Upper lobe of left lung (tissue), 6 donors: ENCODE results near the gene TJP3. TPM values are rescaled to one million over a fixed set of nuclear protein-coding genes. Genes with fewer than 3 reads are reported as not detected.

Experiments
- ATAC-seq, 2 donors: fragments of 200-7000 bp; cut with Tn5 transposase; one replicate each; pipeline ENCODE4 v1.9.1; 2022; ENCODE audit warnings: mild to moderate bottlenecking in 2 of 2, moderate library complexity in 2 of 2; ENCODE audit not compliant: low FRiP score in 2 of 2
- DNase-seq, 2 donors: peaks; one replicate each; pipeline ENCODE4 v3.0.0-alpha.2; 2019 to 2020
- H3K27ac ChIP-seq, 4 donors: fragments of 200-600 bp; sonication (generic); one replicate each; pipeline ENCODE4 v1.5.1; 2016 to 2019
- H3K27me3 ChIP-seq, 4 donors: fragments of 200-600 bp; sonication (generic); one replicate each; pipeline ENCODE4 v1.5.1; 2017 to 2019
- H3K36me3 ChIP-seq, 4 donors: fragments of 200-600 bp; sonication (generic); one replicate each; pipeline ENCODE4 v1.5.1; 2016 to 2019
- H3K4me1 ChIP-seq, 4 donors: fragments of 200-600 bp; sonication (generic); one replicate each; pipeline ENCODE4 v1.5.1; 2018 to 2019
- H3K4me3 ChIP-seq, 4 donors: fragments of 200-600 bp; sonication (generic); one replicate each; pipeline ENCODE4 v1.5.1; 2017 to 2019; ENCODE audit warnings: mild to moderate bottlenecking in 2 of 4, moderate library complexity in 1 of 4
- H3K9me3 ChIP-seq, 4 donors: fragments of 200-600 bp; sonication (generic); one replicate each; pipeline ENCODE4 v1.5.1; 2018 to 2019
- EP300 ChIP-seq, 4 donors: sonication (generic); formaldehyde crosslinking; IDR thresholded peaks; one replicate each; pipeline ENCODE4 v1.5.1; 2017; ENCODE audit warnings: antibody characterized with exemption in 4 of 4, control low read depth in 2 of 4
- POLR2A ChIP-seq, 4 donors: fragments of 450-650 bp; IDR thresholded peaks; one replicate each; pipeline ENCODE4 v1.5.1; 2016 to 2017; ENCODE audit warnings: antibody characterized with exemption in 4 of 4, mild to moderate bottlenecking in 2 of 4
- POLR2AphosphoS5 ChIP-seq, 2 donors: sonication (generic); formaldehyde crosslinking; IDR thresholded peaks; one replicate each; pipeline ENCODE4 v1.5.1; 2017; ENCODE audit warnings: antibody characterized with exemption in 2 of 2
- WGBS, 2 donors: methylation state at CpG; one replicate each; pipeline ENCODE4 v1.1.5; 2017 to 2018; 5-methylcytosine and 5-hydroxymethylcytosine counted together
- total RNA-seq, 6 donors: library from RNA; depleted of rRNA in 4 of 6; stranded (reverse); fragments of >200 nt in 4 of 6; gene quantifications; one replicate each; pipeline versions ENCODE4 v1.1.0 to v1.2.1, GENCODE V29; 2016 to 2021
- TF ChIP-seq, protein P1 (sequence below), 6 experiments: fragments of 450-650 bp in 4 of 6; fragments of 200-600 bp in 2 of 6; sonication (generic) in 2 of 6; IDR thresholded peaks; one replicate each; pipeline ENCODE4 v1.5.1; 2016 to 2019; ENCODE audit warnings: antibody characterized with exemption in 6 of 6
- donor health status: DM: no; HTN: no; CAD: no; lungs with moderate emphysema.
- donor health status: DM: no; HTN: yes; CAD: no; lungs with severe emphysema.

The TJP3 gene
- total RNA-seq, 6 donors from 2014 or later: 27.2 to 94.3 (median 55.5) TPM

DNA sequence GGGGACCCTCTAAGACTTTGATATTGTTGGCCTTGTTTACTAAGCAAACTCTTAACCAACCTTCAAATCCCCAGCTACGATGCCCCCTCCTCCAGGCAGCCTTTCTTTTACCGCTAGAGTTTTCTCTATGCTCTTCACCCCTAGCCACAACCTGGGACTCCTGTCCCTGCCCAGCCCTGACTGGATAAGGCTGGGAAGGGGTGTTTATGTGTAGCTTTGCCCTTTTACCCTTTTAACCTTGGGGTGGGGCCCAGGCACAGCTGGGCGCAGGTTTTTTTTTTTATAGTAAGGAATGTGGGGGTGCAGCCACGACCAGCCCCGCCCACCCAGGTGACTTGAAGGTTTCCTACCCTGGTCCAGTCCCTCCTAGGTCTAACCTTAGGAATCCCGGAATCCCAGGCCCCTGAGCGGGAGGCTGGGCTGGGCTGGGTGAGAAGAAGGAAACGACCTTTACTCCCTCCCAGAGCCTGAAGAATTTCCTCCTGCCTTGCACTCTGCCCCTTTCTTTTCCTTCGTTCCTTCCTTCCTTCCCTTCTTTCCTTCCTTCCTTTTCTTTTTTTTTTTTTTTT is 12.2 kb downstream of the TJP3 start:
- peaks cover 3 to 20% (median 12%) of the 10 kb centered on the region in 4 donors for H3K27me3 ChIP-seq

DNA sequence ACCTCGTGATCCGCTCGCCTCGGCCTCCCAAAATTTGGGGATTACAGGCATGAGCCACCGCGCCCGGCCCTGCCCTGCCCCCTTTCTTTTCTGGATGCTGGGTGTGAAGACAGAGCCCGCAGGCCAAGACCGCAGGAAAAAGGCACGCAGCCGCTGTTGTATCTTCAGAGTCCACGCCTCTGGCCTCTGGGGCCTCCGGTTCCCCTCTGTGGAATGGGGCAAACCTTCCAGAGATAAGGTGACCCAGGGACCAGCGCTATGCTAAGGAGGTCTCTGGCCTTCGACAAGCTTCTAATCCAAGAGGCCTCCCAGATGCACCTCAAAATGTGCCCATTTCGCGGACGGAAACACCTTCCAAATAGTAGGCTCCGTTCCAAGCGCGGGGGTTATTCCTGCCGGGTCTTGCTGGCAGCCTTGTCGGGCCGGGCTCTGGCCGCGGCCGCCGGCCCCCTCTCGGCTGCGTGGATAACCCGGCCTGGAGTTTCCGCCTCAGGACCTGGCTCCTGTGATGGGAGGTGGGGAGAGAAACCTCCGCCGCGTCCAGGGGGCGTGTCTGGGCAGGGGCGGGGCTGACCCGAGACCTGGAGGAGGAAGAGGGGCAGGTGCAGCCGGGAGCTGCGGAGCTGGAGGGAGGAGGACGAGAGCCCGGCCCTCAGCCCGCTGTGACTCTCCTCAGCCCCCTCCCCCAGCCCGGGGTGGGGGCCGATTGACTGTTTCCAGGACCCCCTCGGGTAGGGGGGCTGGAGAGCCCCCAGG is 13.1 kb downstream of the TJP3 start:
- Histone ChIP-seq H3K27ac (no peak overlapping the region), H3K4me1 (peaks cover 16 to 31% (median 25%) of the 10 kb centered on the region in 4 donors), H3K9me3 (no peaks in the 10 kb centered on the region), H3K27me3 (peaks cover 3 to 20% (median 12%) of the 10 kb centered on the region in 4 donors), H3K36me3 (no peaks in the 10 kb centered on the region), H3K4me3 (peak overlapping the region in 3 of 4 donors; percentile 35 to 45 (median 39))
- WGBS, 2 donors: 22 to 69% methylated on average over 9 to 35 of the region's 46 CpGs
- TF ChIP-seq POLR2AphosphoS5 (IDR thresholded peaks at IDR 0.05): peak; percentile 12 to 66
- TF ChIP-seq, protein P1, sequence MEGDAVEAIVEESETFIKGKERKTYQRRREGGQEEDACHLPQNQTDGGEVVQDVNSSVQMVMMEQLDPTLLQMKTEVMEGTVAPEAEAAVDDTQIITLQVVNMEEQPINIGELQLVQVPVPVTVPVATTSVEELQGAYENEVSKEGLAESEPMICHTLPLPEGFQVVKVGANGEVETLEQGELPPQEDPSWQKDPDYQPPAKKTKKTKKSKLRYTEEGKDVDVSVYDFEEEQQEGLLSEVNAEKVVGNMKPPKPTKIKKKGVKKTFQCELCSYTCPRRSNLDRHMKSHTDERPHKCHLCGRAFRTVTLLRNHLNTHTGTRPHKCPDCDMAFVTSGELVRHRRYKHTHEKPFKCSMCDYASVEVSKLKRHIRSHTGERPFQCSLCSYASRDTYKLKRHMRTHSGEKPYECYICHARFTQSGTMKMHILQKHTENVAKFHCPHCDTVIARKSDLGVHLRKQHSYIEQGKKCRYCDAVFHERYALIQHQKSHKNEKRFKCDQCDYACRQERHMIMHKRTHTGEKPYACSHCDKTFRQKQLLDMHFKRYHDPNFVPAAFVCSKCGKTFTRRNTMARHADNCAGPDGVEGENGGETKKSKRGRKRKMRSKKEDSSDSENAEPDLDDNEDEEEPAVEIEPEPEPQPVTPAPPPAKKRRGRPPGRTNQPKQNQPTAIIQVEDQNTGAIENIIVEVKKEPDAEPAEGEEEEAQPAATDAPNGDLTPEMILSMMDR (IDR thresholded peaks at IDR 0.05): peak in 2 of 6 experiments; percentile 6 to 39
- TF ChIP-seq POLR2A (IDR thresholded peaks at IDR 0.05): peak in 2 of 4 donors; percentile 52 to 54
- TF ChIP-seq EP300 (IDR thresholded peaks at IDR 0.05): peak in 1 of 4 donors; percentile 11
- DNase-seq (peak; percentile 89 to 96), ATAC-seq (peak; percentile 91 to 92)

More for the DNA sequence above, 12.2 kb downstream of the TJP3 start:
- Histone ChIP-seq H3K4me1 (peaks cover 16 to 31% (median 24%) of the 10 kb centered on the region in 4 donors), H3K4me3 (no peak overlapping the region), H3K27ac (no peak overlapping the region), H3K36me3 (no peaks in the 10 kb centered on the region), H3K9me3 (no peaks in the 10 kb centered on the region)
- TF ChIP-seq EP300 (IDR thresholded peaks at IDR 0.05) (no peak), POLR2A (IDR thresholded peaks at IDR 0.05) (no peak), POLR2AphosphoS5 (IDR thresholded peaks at IDR 0.05) (no peak)
- TF ChIP-seq, protein P1 (IDR thresholded peaks at IDR 0.05): no peak
- ATAC-seq (no peak), DNase-seq (no peak)
- WGBS, 2 donors: 30 to 36% methylated on average over 9 of the region's 9 CpGs

DNA sequence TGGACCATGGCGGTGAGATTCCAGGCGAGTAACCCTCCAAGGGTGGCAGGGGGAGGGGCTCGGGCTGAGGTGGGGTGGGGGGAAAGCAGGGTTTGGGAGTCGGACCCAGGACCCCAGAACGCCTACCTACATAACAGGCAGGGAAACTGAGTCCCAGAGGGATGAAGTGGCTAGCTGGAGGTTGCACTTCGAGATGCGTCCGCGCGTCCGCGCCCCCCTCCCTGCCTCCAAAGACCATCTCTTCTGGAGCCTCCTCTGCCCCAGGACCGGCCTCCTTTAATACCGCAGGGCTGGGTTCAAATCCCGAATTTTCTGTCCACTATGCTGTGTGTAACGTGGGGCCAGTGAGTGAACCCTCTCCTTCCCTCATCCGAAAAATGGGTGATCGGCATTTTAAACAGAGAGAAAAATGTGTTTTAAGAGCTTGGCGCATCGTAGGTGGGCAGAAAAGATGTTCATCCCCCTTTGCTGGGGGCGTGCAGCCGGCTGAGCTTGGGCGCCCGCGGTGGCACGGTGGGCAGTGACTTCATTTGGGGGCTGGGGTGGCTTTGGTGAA is 13.8 kb downstream of the TJP3 start:
- peak overlapping the region in 3 of 4 donors; percentile 35 to 45 (median 39) for H3K4me3 ChIP-seq
- no peaks in the 10 kb centered on the region for H3K36me3 ChIP-seq
- peak in 1 of 2 donors; percentile 76 for DNase-seq
- ATAC-seq: peak in 1 of 2 donors; percentile 3
- TF ChIP-seq EP300 (IDR thresholded peaks at IDR 0.05) (no peak), POLR2AphosphoS5 (IDR thresholded peaks at IDR 0.05) (no peak), POLR2A (IDR thresholded peaks at IDR 0.05) (no peak)
- TF ChIP-seq, protein P1 (IDR thresholded peaks at IDR 0.05): no peak
- no peak overlapping the region for H3K27ac ChIP-seq
- H3K9me3 ChIP-seq: no peaks in the 10 kb centered on the region
- WGBS, 2 donors: 8 to 10% methylated on average over 16 to 25 of the region's 26 CpGs
- peaks cover 16 to 31% (median 25%) of the 10 kb centered on the region in 4 donors for H3K4me1 ChIP-seq
- peaks cover 3 to 20% (median 12%) of the 10 kb centered on the region in 4 donors for H3K27me3 ChIP-seq

DNA sequence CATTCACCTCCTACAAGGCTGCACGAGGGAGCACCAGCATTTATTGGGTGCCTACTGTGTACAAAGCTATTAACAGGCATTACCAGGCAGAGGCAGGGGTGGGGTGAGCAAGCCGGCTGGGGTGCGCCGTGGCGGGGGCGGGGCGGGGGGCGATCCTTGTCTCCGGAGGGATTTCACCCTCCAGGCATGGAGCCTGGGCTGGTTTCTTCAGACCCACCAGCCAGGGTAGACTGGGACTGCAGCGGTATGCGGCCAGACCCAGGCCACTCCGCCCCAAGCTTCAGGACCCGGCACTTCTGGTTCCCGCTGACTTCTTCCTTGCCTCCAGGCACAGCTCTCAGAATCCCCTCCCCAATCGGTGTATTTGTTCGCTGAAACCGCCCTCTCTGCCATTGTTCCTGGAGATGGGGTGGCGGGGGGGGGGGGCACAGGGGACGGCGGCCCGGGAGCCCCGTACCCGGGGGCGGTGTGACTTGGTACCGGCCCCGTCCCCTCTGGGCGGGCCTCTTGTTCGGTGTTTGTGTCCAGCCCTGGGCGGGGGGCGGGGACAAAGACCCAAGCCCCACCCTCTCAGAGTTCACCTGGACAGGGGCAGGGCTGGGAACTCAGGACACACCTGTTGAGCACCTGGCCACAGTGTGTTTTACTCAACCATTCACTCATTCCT is 14.4 kb downstream of the TJP3 start:
- peak; percentile 68 to 75 for DNase-seq
- peaks cover 3 to 20% (median 12%) of the 10 kb centered on the region in 4 donors for H3K27me3 ChIP-seq
- no peak overlapping the region for H3K27ac ChIP-seq
- no peak for TF ChIP-seq POLR2A (IDR thresholded peaks at IDR 0.05)
- TF ChIP-seq EP300 (IDR thresholded peaks at IDR 0.05): no peak
- H3K36me3 ChIP-seq: no peaks in the 10 kb centered on the region
- no peaks in the 10 kb centered on the region for H3K9me3 ChIP-seq
- no peak for ATAC-seq
- H3K4me1 ChIP-seq: peaks cover 16 to 31% (median 25%) of the 10 kb centered on the region in 4 donors
- WGBS, 2 donors: 9 to 13% methylated on average over 9 to 19 of the region's 30 CpGs
- H3K4me3 ChIP-seq: peak overlapping the region in 3 of 4 donors; percentile 35 to 45 (median 39)
